Measurements from ENCODE around the gene FAM193A. TPM values are rescaled to one million over a fixed set of nuclear protein-coding genes. Genes with fewer than 3 reads are reported as not detected.

The FAM193A gene
- polyA plus RNA-seq, 1 of the 3 experiments (the other 2 are of a cell fraction), result 9.2 TPM

DNA sequence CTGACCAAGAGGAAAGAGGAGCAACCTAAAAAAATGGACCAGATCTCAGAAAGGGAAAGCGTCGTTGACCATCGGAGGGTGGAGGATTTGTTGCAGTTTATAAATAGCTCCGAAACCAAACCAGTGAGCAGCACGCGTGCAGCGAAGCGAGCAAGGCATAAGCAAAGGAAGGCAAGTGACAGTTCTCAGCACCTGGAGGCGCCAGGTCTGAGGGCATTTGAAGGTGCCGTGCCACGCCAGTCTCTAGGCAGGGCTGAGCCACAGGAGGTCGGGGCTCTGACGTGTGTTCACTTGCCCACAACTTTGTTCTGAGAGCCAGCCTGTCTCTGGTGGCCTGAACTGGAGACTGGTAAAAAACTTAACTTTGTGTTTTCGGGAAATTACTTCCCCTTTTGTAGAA lies 160.0 kb downstream of the FAM193A start:
- DNase-seq, result no peak
- no peak overlapping the region for H2AFZ ChIP-seq (ENCODE audit: low read depth)
- H4K20me1 ChIP-seq (ENCODE audit: insufficient read depth), result 0 out of 2 replicates have a peak, but pooled peaks cover 5% of the 10 kb centered on the region
- no peak overlapping the region for H3K4me3 ChIP-seq (ENCODE audit: low read depth in 2 of 2, low read length in 1 of 2)
- H3K9me2 ChIP-seq, result no peaks in the 10 kb centered on the region
- H3K36me3 ChIP-seq (replicated peaks in 1 of 2; ENCODE audit: control insufficient read depth in 1 of 2, insufficient read depth in 2 of 2, low read length in 1 of 2), result peaks cover 57 to 73% of the 10 kb centered on the region in 2 experiments
- TF ChIP-seq, protein P1, sequence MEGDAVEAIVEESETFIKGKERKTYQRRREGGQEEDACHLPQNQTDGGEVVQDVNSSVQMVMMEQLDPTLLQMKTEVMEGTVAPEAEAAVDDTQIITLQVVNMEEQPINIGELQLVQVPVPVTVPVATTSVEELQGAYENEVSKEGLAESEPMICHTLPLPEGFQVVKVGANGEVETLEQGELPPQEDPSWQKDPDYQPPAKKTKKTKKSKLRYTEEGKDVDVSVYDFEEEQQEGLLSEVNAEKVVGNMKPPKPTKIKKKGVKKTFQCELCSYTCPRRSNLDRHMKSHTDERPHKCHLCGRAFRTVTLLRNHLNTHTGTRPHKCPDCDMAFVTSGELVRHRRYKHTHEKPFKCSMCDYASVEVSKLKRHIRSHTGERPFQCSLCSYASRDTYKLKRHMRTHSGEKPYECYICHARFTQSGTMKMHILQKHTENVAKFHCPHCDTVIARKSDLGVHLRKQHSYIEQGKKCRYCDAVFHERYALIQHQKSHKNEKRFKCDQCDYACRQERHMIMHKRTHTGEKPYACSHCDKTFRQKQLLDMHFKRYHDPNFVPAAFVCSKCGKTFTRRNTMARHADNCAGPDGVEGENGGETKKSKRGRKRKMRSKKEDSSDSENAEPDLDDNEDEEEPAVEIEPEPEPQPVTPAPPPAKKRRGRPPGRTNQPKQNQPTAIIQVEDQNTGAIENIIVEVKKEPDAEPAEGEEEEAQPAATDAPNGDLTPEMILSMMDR (IDR thresholded peaks at IDR 0.05), result no peak
- no peak for TF ChIP-seq TEAD4 (IDR thresholded peaks at IDR 0.05; ENCODE audit: borderline replicate concordance, insufficient read depth)
- TF ChIP-seq, protein P2, sequence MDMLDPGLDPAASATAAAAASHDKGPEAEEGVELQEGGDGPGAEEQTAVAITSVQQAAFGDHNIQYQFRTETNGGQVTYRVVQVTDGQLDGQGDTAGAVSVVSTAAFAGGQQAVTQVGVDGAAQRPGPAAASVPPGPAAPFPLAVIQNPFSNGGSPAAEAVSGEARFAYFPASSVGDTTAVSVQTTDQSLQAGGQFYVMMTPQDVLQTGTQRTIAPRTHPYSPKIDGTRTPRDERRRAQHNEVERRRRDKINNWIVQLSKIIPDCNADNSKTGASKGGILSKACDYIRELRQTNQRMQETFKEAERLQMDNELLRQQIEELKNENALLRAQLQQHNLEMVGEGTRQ (IDR thresholded peaks at IDR 0.05; ENCODE audit: borderline replicate concordance, low read depth, low read length), result no peak
- no peak for TF ChIP-seq NRF1 (IDR thresholded peaks at IDR 0.05; ENCODE audit: low read depth, low read length)
- no peak for TF ChIP-seq CHD2 (IDR thresholded peaks at IDR 0.05; ENCODE audit: low read length, partially characterized antibody)
- TF ChIP-seq, protein P3, sequence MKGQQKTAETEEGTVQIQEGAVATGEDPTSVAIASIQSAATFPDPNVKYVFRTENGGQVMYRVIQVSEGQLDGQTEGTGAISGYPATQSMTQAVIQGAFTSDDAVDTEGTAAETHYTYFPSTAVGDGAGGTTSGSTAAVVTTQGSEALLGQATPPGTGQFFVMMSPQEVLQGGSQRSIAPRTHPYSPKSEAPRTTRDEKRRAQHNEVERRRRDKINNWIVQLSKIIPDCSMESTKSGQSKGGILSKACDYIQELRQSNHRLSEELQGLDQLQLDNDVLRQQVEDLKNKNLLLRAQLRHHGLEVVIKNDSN (IDR thresholded peaks at IDR 0.05; ENCODE audit: borderline replicate concordance, low read depth), result no peak
- TF ChIP-seq RXRA (IDR thresholded peaks at IDR 0.05; ENCODE audit: borderline replicate concordance, low read depth), result no peak
- TF ChIP-seq, protein P4, sequence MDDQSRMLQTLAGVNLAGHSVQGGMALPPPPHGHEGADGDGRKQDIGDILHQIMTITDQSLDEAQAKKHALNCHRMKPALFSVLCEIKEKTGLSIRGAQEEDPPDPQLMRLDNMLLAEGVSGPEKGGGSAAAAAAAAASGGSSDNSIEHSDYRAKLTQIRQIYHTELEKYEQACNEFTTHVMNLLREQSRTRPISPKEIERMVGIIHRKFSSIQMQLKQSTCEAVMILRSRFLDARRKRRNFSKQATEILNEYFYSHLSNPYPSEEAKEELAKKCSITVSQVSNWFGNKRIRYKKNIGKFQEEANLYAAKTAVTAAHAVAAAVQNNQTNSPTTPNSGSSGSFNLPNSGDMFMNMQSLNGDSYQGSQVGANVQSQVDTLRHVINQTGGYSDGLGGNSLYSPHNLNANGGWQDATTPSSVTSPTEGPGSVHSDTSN (IDR thresholded peaks at IDR 0.05), result no peak
- no peak for TF ChIP-seq RFX5 (IDR thresholded peaks at IDR 0.05; ENCODE audit: low read length)
- TF ChIP-seq MEF2A (IDR thresholded peaks at IDR 0.05; ENCODE audit: borderline replicate concordance, low read depth), result no peak
- no peak for TF ChIP-seq FOXM1 (IDR thresholded peaks at IDR 0.05; ENCODE audit: low read depth)
- TF ChIP-seq, protein P5, sequence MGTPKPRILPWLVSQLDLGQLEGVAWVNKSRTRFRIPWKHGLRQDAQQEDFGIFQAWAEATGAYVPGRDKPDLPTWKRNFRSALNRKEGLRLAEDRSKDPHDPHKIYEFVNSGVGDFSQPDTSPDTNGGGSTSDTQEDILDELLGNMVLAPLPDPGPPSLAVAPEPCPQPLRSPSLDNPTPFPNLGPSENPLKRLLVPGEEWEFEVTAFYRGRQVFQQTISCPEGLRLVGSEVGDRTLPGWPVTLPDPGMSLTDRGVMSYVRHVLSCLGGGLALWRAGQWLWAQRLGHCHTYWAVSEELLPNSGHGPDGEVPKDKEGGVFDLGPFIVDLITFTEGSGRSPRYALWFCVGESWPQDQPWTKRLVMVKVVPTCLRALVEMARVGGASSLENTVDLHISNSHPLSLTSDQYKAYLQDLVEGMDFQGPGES (IDR thresholded peaks at IDR 0.05; ENCODE audit: low read depth, low read length), result no peak
- no peak for TF ChIP-seq FOXJ3 (CRISPR knock-in tag; IDR thresholded peaks at IDR 0.05)
- TF ChIP-seq RAD21 (IDR thresholded peaks at IDR 0.05; ENCODE audit: low read length), result no peak
- TF ChIP-seq, protein P6, sequence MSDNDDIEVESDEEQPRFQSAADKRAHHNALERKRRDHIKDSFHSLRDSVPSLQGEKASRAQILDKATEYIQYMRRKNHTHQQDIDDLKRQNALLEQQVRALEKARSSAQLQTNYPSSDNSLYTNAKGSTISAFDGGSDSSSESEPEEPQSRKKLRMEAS (IDR thresholded peaks at IDR 0.05; ENCODE audit: low read depth), result no peak
- no peak for TF ChIP-seq RCOR1 (IDR thresholded peaks at IDR 0.05; ENCODE audit: low read length)
- TF ChIP-seq SMC3 (IDR thresholded peaks at IDR 0.05; ENCODE audit: low read depth, low read length), result no peak
- no peak for TF ChIP-seq EZH2phosphoT487 (IDR thresholded peaks at IDR 0.05; ENCODE audit: borderline replicate concordance, low read depth)
- TF ChIP-seq ELF1 (IDR thresholded peaks at IDR 0.05), result no peak
- H3K79me2 ChIP-seq (ENCODE audit: insufficient read depth), result peaks cover 3% of the 10 kb centered on the region; the same call in 1 of the 2 replicates
- no peaks in the 10 kb centered on the region for H3K4me1 ChIP-seq (ENCODE audit: control insufficient read depth in 1 of 2, insufficient read depth in 2 of 2, low read depth in 1 of 2, low read length in 1 of 2)
- ChIA-PET POLR2A (no interaction called here), CTCF (interaction anchor here (0.7 to 1.5 kb wide), 2 partner anchors 21 to 476 kb away, joined by 3 to 4 read pairs; no protein-coding TSS in a partner anchor)
- H3K9ac ChIP-seq, result no peak overlapping the region
- no peaks in the 10 kb centered on the region for H3K9me3 ChIP-seq
- H3K4me2 ChIP-seq, result no peak overlapping the region
- no peak overlapping the region for H3K27ac ChIP-seq (ENCODE audit: low read depth in 2 of 2, low read length in 1 of 2)
- 96% methylated on average over 14 of the region's 14 CpGs for WGBS (ENCODE audit: low lambda C conversion rate)
- no peaks in the 10 kb centered on the region for H3K27me3 ChIP-seq (ENCODE audit: insufficient read depth)
- no peaks in the 10 kb centered on the region for H3F3A ChIP-seq (replicated peaks; ENCODE audit: insufficient read depth)

Data from SK-N-SH (cell line).